Measurements from ENCODE around the gene CORIN. TPM values are rescaled to one million over a fixed set of nuclear protein-coding genes. Genes with fewer than 3 reads are reported as not detected.

CORIN gene
- total and polyA plus RNA-seq, 2 of the 4 experiments (the other 2 are of a cell fraction): 20.3 to 24.7 TPM

- Histone ChIP-seq H2AK9ac (replicated peaks; ENCODE audit: low read depth, low read length, poor library complexity) (no peak overlapping the region), H3K4me1 (ENCODE audit: control insufficient read depth, insufficient read depth, low read length) (no peaks in the 10 kb centered on the region), H2BK5ac (ENCODE audit: low read depth, low read length, poor library complexity, severe bottlenecking) (no peak overlapping the region), H3K79me1 (ENCODE audit: low read depth in 1 of 2, low read length in 2 of 2) (no peaks in the 10 kb centered on the region), H2BK15ac (ENCODE audit: low read depth, low read length) (no peak overlapping the region), H3K4ac (ENCODE audit: low read depth, low read length) (no peak overlapping the region), H3K36me3 (ENCODE audit: control insufficient read depth, insufficient read depth, low read length) (0 out of 2 replicates have a peak, but pooled peaks cover 2% of the 10 kb centered on the region), H3K14ac (replicated peaks; ENCODE audit: low read depth, low read length) (no peak overlapping the region), H4K5ac (ENCODE audit: low read depth, low read length) (no peak overlapping the region), H4K8ac (ENCODE audit: low read depth in 2 of 2, low read length in 2 of 2) (no peak overlapping the region), H3K4me3 (ENCODE audit: insufficient read depth, low read depth, low read length) (no peak overlapping the region), H4K20me1 (ENCODE audit: insufficient read depth, low read length) (no peaks in the 10 kb centered on the region), H2BK20ac (ENCODE audit: low read depth, low read length) (no peak overlapping the region), H3K9ac (ENCODE audit: low read depth, low read length) (no peak overlapping the region), H2BK120ac (ENCODE audit: low read depth, low read length) (no peak overlapping the region), H3K18ac (ENCODE audit: low read depth, low read length) (no peak overlapping the region), H3K27me3 (ENCODE audit: control insufficient read depth, insufficient read depth, low read length) (no peaks in the 10 kb centered on the region), H3K9me1 (ENCODE audit: insufficient read depth, low read length) (no peaks in the 10 kb centered on the region), H3K4me2 (ENCODE audit: low read depth, low read length) (no peak overlapping the region), H3K23ac (ENCODE audit: low read depth, low read length) (no peak overlapping the region), H3K56ac (ENCODE audit: extremely low read depth, insufficient read depth, low read length) (no peak overlapping the region), H3K27ac (ENCODE audit: insufficient read depth, low read length) (no peak overlapping the region), H3K9me3 (ENCODE audit: control insufficient read depth, insufficient read depth, low read length) (no peaks in the 10 kb centered on the region), H2AK5ac (ENCODE audit: low read depth, low read length) (no peak overlapping the region), H2AFZ (replicated peaks; ENCODE audit: low read length, poor library complexity) (no peak overlapping the region), H4K91ac (ENCODE audit: insufficient read depth, low read depth, low read length) (no peak overlapping the region)
- no peak for TF ChIP-seq MAZ (IDR thresholded peaks at IDR 0.05; ENCODE audit: borderline replicate concordance, low read depth, low read length)
- no peak for TF ChIP-seq ELK1 (IDR thresholded peaks at IDR 0.05; ENCODE audit: borderline replicate concordance, low read depth, low read length)
- TF ChIP-seq RCOR1 (IDR thresholded peaks at IDR 0.05; ENCODE audit: insufficient replicate concordance, low read length): no peak
- no peak for TF ChIP-seq USF2 (IDR thresholded peaks at IDR 0.05; ENCODE audit: low read depth, low read length)
- no peak for TF ChIP-seq CHD1 (IDR thresholded peaks at IDR 0.05; ENCODE audit: low read depth, low read length)
- TF ChIP-seq, protein P1, sequence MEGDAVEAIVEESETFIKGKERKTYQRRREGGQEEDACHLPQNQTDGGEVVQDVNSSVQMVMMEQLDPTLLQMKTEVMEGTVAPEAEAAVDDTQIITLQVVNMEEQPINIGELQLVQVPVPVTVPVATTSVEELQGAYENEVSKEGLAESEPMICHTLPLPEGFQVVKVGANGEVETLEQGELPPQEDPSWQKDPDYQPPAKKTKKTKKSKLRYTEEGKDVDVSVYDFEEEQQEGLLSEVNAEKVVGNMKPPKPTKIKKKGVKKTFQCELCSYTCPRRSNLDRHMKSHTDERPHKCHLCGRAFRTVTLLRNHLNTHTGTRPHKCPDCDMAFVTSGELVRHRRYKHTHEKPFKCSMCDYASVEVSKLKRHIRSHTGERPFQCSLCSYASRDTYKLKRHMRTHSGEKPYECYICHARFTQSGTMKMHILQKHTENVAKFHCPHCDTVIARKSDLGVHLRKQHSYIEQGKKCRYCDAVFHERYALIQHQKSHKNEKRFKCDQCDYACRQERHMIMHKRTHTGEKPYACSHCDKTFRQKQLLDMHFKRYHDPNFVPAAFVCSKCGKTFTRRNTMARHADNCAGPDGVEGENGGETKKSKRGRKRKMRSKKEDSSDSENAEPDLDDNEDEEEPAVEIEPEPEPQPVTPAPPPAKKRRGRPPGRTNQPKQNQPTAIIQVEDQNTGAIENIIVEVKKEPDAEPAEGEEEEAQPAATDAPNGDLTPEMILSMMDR (conservative IDR thresholded peaks at IDR 0.05; ENCODE audit: low read depth, low read length): no peak
- no peak for TF ChIP-seq MXI1 (IDR thresholded peaks at IDR 0.05; ENCODE audit: borderline replicate concordance, low read depth, low read length)
- TF ChIP-seq RFX5 (IDR thresholded peaks at IDR 0.05; ENCODE audit: low read depth, low read length): no peak
- no peak for TF ChIP-seq FOS (IDR thresholded peaks at IDR 0.05; ENCODE audit: low read depth, low read length)
- TF ChIP-seq RAD21 (IDR thresholded peaks at IDR 0.05; ENCODE audit: low read length): no peak
- TF ChIP-seq CEBPB (IDR thresholded peaks at IDR 0.05; ENCODE audit: low read depth, low read length): no peak
- TF ChIP-seq BHLHE40 (IDR thresholded peaks at IDR 0.05; ENCODE audit: low read depth, low read length): no peak
- TF ChIP-seq SMC3 (IDR thresholded peaks at IDR 0.05; ENCODE audit: low read depth, low read length): no peak
- no peak for TF ChIP-seq MAFK (IDR thresholded peaks at IDR 0.05; ENCODE audit: low read depth, low read length)
- TF ChIP-seq POLR2A (IDR thresholded peaks at IDR 0.05; ENCODE audit: low read depth, low read length): no peak
- no peak for TF ChIP-seq NFE2L2 (IDR thresholded peaks at IDR 0.05; ENCODE audit: low read depth, low read length)
- no peak for DNase-seq
- WGBS, 2 experiments (ENCODE audit: extremely low coverage in 2 of 2, insufficient read length in 1 of 2): 80 to 100% methylated on average over 1 of the region's 3 CpGs
- dilution Hi-C loops (cut with HindIII; ENCODE audit: low sequenced_read_pairs, unreplicated experiment) (no loop called here), intact Hi-C loops (cut with micrococcal nuclease) (no loop called here), in situ Hi-C loops (cut with MboI; ENCODE audit: low sequenced_read_pairs) (no loop called here)
- ChIA-PET CTCF (no interaction called here), POLR2A (ENCODE audit: unreplicated experiment) (no interaction called here)
- ATAC-seq (ENCODE audit: low read depth): no peak
- BruUV-seq (replicated peaks): no TSS peak
Observed at GRCh38 chr4:47606482-47606881, 231.4 kb downstream of the CORIN start.
